ENCODE data around the gene GALNT11. TPM values are rescaled to one million over a fixed set of nuclear protein-coding genes. Genes with fewer than 3 reads are reported as not detected.
"Not testable (repeated sequence)": the region's sequence is repeated elsewhere in the genome, so short reads cannot be mapped to it uniquely, and the experiment has no call there.

GALNT11 gene
- total and polyA plus RNA-seq, 4 donors: 12.0 to 21.8 (median 13.8) TPM

GRCh38 chr7:152030059-152030458 is 4.6 kb downstream of the GALNT11 start:
- H3K27me3 ChIP-seq (ENCODE audit: control insufficient read depth in 4 of 4, insufficient read depth in 4 of 4, low read length in 3 of 4); H3K9me3 ChIP-seq (ENCODE audit: control insufficient read depth in 4 of 4, low read length in 3 of 4); DNase-seq (ENCODE audit: low spot score); H3K36me3 ChIP-seq (ENCODE audit: control insufficient read depth in 4 of 4, insufficient read depth in 3 of 4, low read depth in 1 of 4, low read length in 3 of 4); H3K27ac ChIP-seq (ENCODE audit: low read depth in 1 of 2, low read length in 2 of 2); H3K4me3 ChIP-seq (ENCODE audit: low read depth in 1 of 3, low read length in 3 of 3); H3K4me1 ChIP-seq (ENCODE audit: control insufficient read depth in 4 of 4, insufficient read depth in 4 of 4, low read length in 3 of 4); H3K9ac ChIP-seq (ENCODE audit: low read depth in 1 of 2, low read length in 2 of 2): not testable (repeated sequence)
- 75% methylated on average over 10 of the region's 10 CpGs for WGBS
- TF ChIP-seq CTCF (IDR thresholded peaks at IDR 0.05; ENCODE audit: low read depth, low read length, missing input control) (peak; percentile 41), RAD21 (IDR thresholded peaks at IDR 0.05) (peak; percentile 70 to 77)

- H3K9me3 ChIP-seq (ENCODE audit: control insufficient read depth in 4 of 4, low read length in 3 of 4); H3K4me3 ChIP-seq (ENCODE audit: low read depth in 1 of 3, low read length in 3 of 3); H3K9ac ChIP-seq (ENCODE audit: low read depth in 1 of 2, low read length in 2 of 2); DNase-seq (ENCODE audit: low spot score); H3K27me3 ChIP-seq (ENCODE audit: control insufficient read depth in 4 of 4, insufficient read depth in 4 of 4, low read length in 3 of 4); H3K4me1 ChIP-seq (ENCODE audit: control insufficient read depth in 4 of 4, insufficient read depth in 4 of 4, low read length in 3 of 4); H3K36me3 ChIP-seq (ENCODE audit: control insufficient read depth in 4 of 4, insufficient read depth in 3 of 4, low read depth in 1 of 4, low read length in 3 of 4); H3K27ac ChIP-seq (ENCODE audit: low read depth in 1 of 2, low read length in 2 of 2): not testable (repeated sequence)
- WGBS: 81% methylated on average over 1 of the region's 1 CpG
These were observed 5.2 kb downstream of the GALNT11 start for GRCh38 chr7:152030639-152031038.

GRCh38 chr7:152035817-152036216 is 10.3 kb downstream of the GALNT11 start:
- WGBS: 98% methylated on average over 5 of the region's 5 CpGs
- DNase-seq (ENCODE audit: low spot score): no peak
- Histone ChIP-seq H3K9me3 (ENCODE audit: control insufficient read depth in 4 of 4, low read length in 3 of 4) (peaks cover 0 to 4% (median 0%) of the 10 kb centered on the region in 4 donors), H3K27me3 (ENCODE audit: control insufficient read depth in 4 of 4, insufficient read depth in 4 of 4, low read length in 3 of 4) (no peaks in the 10 kb centered on the region), H3K27ac (ENCODE audit: low read depth in 1 of 2, low read length in 2 of 2) (no peak overlapping the region), H3K4me3 (ENCODE audit: low read depth in 1 of 3, low read length in 3 of 3) (no peak overlapping the region), H3K4me1 (ENCODE audit: control insufficient read depth in 4 of 4, insufficient read depth in 4 of 4, low read length in 3 of 4) (no peaks in the 10 kb centered on the region), H3K36me3 (ENCODE audit: control insufficient read depth in 4 of 4, insufficient read depth in 3 of 4, low read depth in 1 of 4, low read length in 3 of 4) (no peaks in the 10 kb centered on the region), H3K9ac (ENCODE audit: low read depth in 1 of 2, low read length in 2 of 2) (no peak overlapping the region)
- TF ChIP-seq JUND (IDR thresholded peaks at IDR 0.05): no peak

GRCh38 chr7:152038410-152038809 is 12.9 kb downstream of the GALNT11 start:
- H3K4me3 ChIP-seq (ENCODE audit: low read depth in 1 of 3, low read length in 3 of 3); H3K36me3 ChIP-seq (ENCODE audit: control insufficient read depth in 4 of 4, insufficient read depth in 3 of 4, low read depth in 1 of 4, low read length in 3 of 4); H3K27ac ChIP-seq (ENCODE audit: low read depth in 1 of 2, low read length in 2 of 2); DNase-seq (ENCODE audit: low spot score); H3K9ac ChIP-seq (ENCODE audit: low read depth in 1 of 2, low read length in 2 of 2); H3K9me3 ChIP-seq (ENCODE audit: control insufficient read depth in 4 of 4, low read length in 3 of 4); H3K27me3 ChIP-seq (ENCODE audit: control insufficient read depth in 4 of 4, insufficient read depth in 4 of 4, low read length in 3 of 4); H3K4me1 ChIP-seq (ENCODE audit: control insufficient read depth in 4 of 4, insufficient read depth in 4 of 4, low read length in 3 of 4): not testable (repeated sequence)
- 97% methylated on average over 5 of the region's 5 CpGs for WGBS

GRCh38 chr7:152043086-152043485 is 17.6 kb downstream of the GALNT11 start:
- not testable (repeated sequence) for H3K9me3 ChIP-seq (ENCODE audit: control insufficient read depth in 4 of 4, low read length in 3 of 4); H3K4me1 ChIP-seq (ENCODE audit: control insufficient read depth in 4 of 4, insufficient read depth in 4 of 4, low read length in 3 of 4); H3K27ac ChIP-seq (ENCODE audit: low read depth in 1 of 2, low read length in 2 of 2); H3K36me3 ChIP-seq (ENCODE audit: control insufficient read depth in 4 of 4, insufficient read depth in 3 of 4, low read depth in 1 of 4, low read length in 3 of 4); H3K9ac ChIP-seq (ENCODE audit: low read depth in 1 of 2, low read length in 2 of 2); H3K27me3 ChIP-seq (ENCODE audit: control insufficient read depth in 4 of 4, insufficient read depth in 4 of 4, low read length in 3 of 4); DNase-seq (ENCODE audit: low spot score); H3K4me3 ChIP-seq (ENCODE audit: low read depth in 1 of 3, low read length in 3 of 3)
- 79% methylated on average over 8 of the region's 8 CpGs for WGBS

- 94% methylated on average over 3 of the region's 3 CpGs for WGBS
- not testable (repeated sequence) for DNase-seq (ENCODE audit: low spot score); H3K4me3 ChIP-seq (ENCODE audit: low read depth in 1 of 3, low read length in 3 of 3); H3K4me1 ChIP-seq (ENCODE audit: control insufficient read depth in 4 of 4, insufficient read depth in 4 of 4, low read length in 3 of 4); H3K9me3 ChIP-seq (ENCODE audit: control insufficient read depth in 4 of 4, low read length in 3 of 4); H3K36me3 ChIP-seq (ENCODE audit: control insufficient read depth in 4 of 4, insufficient read depth in 3 of 4, low read depth in 1 of 4, low read length in 3 of 4); H3K9ac ChIP-seq (ENCODE audit: low read depth in 1 of 2, low read length in 2 of 2); H3K27me3 ChIP-seq (ENCODE audit: control insufficient read depth in 4 of 4, insufficient read depth in 4 of 4, low read length in 3 of 4); H3K27ac ChIP-seq (ENCODE audit: low read depth in 1 of 2, low read length in 2 of 2)
These were observed 19.4 kb downstream of the GALNT11 start for GRCh38 chr7:152044909-152045308.
